NCI-H1417 treated with DMSO at 0.1 percent for 48 hours (cell line): ENCODE data around the gene DNAJB8.

Source experiments
- DNase-seq: peaks from one replicate; lab custom pipeline; 2025; lab: John Stamatoyannopoulos, UW

Gene DNAJB8

DNA sequence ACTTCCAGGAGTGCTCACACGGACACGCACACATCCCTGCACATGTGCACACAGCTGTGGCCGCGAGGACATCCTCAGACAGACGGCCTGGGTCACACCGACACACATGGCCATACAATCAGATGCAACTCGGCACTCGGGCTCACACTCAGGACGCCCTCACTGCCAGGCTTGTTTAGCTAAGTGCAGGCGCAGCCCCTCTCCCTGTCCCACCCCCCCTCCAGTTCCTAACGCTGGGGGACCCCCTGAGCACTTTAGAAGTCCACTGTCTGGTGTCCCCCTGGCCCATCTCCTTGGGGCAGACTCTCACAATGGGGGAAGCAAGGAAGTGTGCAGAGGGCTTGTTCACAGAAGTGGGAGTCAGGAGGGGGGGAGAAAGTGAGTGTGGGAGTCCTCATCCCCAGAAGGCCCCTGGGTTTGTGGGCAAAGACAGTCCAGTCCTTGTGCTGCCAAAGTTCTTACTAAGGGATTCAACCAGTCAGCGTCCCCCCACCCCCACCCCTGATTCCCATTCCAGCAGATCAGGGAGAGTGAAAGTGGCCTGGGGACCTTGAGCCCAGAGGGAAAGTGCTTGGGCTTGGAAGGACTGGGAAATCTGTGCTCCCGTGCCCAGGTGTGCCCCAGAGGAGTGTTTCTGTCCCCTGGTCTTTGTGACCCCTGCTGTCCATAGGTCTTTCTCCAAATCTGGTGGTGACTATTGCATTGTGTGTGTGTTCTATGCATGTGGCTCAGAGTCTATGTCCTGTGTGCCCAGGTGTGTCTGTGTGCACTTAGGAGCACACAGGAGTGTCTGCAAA is 27.1 kb upstream of the DNAJB8 start:
- DNase-seq = no peak

DNA sequence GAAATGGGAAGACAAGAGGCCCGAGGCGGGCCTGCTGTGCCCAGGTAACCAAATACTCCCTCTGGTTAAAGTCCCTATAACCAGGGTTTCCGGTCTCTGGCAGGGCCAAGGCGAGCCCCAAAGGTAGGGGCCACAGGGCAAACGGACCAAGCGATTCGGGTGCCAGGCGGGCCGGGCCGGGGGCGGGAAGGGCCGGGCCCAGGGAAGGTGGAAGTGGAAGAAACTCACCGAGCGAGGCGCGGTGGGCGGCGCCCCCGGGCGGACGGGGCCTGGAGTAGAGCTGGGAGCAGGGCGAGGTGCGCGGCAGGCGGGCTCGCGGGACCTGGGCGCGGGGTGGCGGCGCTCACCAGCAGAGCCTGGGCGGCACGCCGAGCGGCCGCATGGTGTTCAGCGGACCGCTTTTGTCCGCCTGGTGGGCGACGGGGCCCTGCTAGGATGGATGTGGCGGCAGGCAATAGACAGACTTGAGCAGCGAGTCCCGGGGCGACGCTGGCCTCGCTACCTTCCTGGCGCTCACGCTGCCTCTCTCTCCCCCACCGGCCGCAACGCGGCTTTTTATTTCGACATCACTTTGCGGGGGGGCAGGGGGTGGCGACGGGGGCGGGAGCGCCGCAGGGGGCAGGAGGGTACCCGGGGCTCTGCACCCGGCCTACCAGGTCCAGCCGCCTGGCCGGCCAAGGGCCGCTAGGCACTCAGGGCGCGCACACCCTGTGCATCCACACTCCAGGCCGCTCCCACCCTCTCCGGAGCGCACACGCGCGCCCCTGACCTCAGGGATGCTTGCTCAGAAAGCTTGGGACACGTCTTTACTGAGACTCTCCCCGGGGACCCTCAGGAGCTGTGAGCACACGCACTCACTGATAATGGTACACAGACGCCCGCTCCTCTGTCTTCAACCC is 26.2 kb upstream of the DNAJB8 start, which contains the start of gene GATA2:
Gene GATA2 (minus strand): TSS at position 531 of the 899 bp plus-strand sequence. CDS start 6,170 bp downstream, outside the sequence.
- no peak for DNase-seq

DNA sequence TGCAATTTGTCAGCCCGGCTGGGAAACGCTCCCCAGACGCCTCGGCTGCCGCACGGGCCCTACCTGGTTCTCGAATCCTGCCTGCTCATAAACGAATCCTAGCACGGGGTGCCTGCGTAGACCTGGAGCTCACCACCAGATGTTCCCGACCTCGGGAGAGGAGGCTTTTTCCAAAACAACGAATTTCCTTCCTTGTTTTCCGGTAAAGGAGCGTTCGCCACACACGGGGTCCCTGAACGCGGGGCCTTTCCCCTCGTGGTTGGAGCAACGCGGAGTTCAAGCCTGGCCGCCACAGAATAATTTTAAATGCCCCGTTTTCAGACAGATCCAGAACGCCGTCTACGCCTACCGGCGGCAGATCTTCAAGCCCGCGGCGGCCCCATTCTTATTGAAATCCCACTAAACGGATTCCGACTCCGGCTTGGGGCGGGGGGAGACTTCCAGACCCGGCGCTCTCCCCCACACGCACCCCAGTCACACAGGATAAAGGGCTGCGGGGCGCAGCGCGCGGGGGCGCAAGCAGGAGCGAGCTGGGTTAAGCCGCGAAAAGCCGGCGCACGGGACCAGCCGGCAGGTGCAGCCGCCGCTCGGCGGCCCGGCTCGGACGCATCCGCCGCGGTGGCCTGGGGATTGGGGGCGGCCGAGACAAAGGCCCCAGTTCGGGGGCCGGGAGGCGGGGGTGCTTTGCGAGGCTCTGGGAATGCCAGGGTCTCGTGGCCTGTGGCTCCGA is 25.4 kb upstream of the DNAJB8 start:
- no peak for DNase-seq

DNA sequence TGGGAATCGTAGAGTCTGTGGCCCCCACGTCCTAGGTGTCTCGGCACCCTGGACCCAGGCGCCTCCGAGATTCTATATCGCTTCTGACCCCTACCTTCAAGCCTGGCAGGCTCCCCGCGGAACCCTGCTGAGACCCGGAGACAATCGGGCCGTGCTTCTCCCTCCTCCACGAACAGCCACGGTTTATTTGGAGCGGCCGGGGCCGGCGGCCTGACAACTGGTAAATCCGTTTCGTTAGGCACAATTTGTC is 24.9 kb upstream of the DNAJB8 start:
- no peak for DNase-seq

DNA sequence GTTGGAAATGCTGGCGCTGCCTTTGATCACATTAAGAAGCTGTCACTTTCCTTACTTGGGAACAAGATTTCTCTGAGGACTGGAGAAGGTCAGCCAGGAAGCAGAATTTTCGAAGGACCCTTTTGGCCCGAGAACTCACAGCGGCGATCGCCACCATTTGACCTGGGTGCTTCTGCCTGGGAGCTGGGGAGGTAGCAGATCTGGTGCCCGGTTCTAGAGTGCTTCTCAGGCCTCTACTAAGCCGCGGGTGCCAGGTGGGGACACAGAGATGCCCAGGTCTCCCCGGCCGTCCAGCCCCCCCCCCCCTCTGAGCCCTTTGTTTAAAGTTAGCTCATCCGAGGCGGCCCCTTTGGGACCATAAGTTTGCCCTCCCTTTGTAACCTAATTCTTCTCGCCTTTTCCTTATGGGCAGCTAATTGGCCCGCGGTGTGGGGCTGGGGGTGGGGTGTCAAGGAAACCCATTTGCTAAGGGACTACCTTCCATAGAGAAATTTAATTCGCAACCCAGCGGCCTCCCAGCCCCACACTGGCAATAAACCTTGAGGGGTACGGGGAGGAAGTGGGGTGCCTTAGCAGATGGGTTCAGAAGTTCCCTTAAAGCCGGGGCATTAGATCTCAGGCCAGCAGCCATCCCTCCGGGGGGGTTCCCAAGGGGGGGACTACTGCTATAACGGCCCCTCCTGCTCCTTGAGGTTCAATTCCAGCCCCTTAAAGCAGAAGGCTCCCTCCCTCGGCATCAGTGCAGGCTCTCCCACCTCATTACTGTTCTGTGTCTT is 24.4 kb upstream of the DNAJB8 start:
- DNase-seq = no peak

DNA sequence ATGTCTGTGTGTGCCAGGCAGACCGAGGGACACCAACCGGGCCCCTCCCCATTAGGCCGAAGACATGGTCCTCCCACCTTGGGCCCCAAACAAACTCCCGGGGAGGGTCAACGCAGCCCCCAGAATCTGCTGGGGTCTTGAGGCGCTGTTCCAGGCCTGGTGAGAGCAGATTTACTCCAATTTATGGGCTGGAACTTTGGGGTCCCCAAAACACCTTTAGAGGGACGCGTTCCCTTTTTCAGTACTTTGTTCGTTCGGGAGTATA is 23.9 kb upstream of the DNAJB8 start:
- no peak for DNase-seq

DNA sequence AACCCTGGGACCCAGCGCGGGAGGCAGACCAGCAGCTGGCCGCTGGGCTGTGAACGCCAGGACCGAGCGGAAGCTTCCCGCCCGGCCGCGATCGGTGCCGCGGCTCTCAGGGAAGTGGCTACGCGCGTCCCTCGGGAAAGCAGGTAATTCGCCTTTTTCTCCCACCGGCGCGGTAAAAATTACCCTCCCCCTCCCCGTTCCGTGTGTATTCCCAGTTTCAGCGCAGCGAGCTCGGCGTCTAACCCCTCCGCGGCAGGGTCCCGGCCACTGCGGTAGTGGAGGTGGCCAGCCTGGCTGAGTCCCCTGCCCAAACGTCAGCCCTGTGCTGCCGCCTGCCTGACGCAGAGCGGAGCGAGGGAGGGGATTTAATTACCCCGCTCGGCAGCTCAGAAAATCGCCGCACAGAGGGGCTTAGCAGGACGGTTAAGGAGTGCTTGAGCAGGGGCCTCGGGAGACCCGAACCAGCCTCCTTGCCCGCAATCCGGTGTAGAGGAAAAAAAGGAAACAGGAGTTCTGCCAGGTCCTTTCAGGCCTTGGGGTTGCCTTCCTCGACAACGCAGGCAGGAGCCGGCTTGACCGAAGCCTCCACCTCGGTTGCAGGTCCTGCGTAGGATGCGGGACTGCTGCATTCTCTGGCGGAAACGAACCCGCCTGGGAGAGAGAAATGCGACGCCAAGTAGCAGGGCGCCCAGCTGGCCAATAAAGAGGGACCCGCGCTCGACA is 23.4 kb upstream of the DNAJB8 start:
- no peak for DNase-seq

DNA sequence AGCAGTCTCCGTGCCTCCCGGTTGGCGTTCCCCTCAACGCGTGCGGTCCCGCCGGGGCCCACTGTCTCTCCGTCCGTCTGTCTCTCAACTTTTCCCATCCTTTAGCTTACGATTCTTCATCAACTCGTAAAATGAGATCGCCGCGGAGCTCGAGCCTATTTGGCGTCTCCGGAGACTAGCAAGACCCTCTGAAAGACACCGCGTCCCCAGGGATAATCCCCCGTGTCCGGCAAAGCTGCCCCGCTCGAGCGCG is 22.9 kb upstream of the DNAJB8 start:
- DNase-seq = no peak

DNA sequence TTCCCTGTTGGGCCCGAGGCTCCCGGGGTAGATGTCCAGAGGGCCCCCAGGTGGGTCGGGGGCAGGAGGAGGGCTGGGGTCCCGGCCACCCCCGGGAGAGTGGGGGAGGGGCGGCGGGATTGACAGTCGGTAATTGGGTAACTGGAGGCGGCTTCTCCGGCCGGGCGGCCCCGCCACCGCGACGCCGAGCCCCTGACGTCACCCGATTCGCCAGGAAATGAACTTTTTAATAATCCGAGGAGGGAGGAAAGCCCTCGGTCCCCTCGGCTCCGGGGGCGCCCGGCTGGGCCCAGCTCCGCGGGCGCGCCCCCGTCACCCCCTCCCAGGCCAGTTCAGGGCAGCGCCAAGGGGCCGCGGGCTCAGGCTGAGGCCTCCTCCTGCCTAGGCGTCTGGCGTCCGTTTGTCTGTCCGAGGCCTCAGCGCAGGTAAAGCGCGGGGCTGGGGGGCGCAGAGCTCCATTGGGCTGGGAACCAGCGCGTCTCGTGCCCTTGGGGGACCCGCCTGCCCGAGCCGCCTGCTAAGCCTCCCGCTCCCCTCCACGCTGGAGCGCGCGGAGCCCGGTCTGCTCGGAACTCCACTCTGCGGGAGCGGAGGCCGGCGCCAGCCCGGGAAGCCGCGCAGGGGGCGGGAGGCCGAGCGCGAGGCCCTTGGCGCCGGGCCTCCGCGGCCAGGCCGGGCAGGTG is 22.4 kb upstream of the DNAJB8 start:
- no peak for DNase-seq

DNA sequence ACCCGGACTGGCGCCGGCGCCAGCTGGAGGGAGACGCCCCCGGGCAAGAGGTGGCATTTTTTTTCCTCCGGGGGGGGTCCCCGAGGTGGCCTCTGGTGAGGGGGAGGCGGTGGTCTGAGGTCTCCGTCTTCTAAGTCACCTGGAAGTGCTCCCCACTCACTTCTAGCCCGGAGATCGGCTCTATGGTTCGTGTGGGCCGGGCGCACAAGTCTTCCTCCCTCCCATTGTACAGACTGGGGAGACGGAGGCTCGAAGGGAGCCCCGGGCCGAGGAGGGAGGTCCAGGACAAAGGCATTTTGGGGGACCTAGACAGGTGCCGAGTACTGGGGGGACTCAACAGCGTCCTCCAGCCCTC is 21.9 kb upstream of the DNAJB8 start:
- no peak for DNase-seq

DNA sequence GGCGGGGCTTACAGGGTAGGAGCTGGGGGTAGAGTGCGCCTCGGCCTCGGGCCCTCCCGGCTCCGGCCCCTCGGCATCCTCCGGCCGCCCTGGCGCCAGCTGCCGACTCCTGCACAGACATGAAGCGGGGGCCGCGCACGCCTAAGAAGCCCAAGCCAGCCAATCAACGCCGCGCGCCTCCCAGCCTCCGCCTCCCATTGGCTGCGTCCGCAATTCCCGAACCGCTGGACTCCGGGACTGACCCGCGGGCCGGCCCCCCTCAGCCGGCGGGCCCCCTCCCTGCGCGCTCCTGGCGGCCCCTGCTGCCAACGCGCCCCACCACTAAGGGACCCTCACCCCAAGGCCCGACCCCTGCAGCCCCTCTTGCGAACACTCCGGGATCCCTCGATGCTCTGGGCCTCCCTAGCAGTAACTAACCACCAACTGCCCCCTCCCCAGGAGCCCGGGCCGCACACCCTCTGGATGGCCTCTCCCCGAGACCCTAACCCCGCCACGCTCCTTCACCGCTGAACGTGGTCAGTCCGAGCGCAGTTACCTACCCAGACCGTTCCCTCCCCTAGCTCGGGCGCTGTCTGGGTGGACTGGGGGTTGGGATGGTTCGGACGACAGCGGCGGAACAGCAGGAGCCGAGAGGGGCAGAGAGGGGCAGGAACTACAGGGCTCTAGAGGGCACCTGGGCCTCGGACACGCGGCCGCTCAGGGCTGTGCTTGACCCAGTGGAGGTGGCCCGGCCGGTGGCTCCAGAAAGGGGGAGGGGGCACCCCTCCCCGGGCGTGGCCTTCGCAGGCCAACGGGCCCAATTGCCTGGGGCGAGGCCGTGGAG is 21.3 kb upstream of the DNAJB8 start:
- DNase-seq = no peak

DNA sequence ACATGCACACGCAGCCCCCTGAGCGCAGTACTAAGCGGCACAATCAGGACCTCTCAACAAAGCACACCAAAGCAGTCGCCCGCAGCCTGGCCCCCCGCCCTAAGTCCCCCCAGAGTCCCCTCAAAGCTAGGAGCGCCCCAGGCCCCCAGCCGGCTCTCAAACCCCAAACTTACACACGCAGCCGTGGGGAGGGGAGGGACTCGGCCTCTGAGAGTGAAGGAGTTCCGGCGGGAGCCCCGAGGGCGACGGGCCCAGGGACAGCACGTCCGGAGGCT is 20.8 kb upstream of the DNAJB8 start:
- no peak for DNase-seq

DNA sequence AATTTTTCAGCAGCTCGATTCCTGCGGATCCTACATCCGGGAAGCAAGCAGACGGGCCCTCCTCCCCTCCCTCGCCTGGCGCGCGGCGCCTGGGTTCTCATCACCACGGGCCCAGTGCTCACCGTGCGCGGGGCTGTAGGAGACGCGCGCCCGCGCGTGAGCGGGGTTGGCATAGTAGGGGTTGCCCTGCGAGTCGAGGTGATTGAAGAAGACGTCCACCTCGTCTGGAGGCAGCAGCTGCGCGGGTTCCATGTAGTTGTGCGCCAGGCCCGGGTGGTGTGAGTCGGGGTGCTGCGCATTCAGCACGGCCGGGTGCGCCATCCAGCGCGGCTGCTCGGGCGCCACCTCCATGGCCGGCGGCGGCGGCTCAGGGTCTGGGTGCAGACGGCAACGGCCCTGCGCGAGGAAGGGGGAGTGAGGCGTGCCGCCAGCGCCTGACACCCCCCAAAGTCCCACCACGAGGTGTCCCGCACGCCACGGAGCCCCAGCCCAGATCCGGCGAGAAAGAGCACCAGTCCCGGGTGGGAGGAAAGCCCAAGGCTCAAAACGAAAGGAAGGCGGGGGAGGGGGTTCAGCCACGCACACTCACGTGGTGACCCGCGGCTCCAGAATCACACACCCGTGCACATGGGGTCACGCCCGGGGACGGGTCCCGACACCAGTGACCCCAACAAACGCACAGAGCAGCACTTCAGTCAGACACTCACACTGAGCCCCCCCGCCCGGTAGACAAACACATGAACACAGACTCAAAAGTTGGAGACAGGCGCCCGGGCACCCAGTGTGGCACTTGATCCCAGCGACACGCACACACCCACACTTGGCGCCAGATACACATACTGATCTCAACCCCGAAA is 20.2 kb upstream of the DNAJB8 start:
- DNase-seq = no peak

DNA sequence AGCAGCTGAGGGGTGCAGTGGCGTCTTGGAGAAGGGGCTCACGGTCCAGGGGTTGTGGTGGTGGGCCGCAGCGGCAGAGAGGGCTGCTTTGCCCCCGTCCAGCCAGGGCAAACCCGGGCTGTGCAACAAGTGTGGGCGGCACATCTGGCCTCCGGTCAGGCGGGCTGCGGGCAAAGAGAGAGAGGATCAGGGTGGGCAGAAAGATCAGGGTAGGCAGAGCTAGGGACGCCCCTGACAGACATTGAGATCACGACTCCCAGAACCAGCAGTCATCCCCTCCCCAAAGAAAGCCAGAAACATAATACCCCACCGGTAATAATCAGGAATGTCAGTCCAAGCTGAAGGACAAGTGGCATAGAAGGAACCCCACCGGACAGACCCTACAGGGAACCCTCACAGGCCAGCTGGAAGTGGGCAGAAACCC is 19.5 kb upstream of the DNAJB8 start:
- no peak for DNase-seq

DNA sequence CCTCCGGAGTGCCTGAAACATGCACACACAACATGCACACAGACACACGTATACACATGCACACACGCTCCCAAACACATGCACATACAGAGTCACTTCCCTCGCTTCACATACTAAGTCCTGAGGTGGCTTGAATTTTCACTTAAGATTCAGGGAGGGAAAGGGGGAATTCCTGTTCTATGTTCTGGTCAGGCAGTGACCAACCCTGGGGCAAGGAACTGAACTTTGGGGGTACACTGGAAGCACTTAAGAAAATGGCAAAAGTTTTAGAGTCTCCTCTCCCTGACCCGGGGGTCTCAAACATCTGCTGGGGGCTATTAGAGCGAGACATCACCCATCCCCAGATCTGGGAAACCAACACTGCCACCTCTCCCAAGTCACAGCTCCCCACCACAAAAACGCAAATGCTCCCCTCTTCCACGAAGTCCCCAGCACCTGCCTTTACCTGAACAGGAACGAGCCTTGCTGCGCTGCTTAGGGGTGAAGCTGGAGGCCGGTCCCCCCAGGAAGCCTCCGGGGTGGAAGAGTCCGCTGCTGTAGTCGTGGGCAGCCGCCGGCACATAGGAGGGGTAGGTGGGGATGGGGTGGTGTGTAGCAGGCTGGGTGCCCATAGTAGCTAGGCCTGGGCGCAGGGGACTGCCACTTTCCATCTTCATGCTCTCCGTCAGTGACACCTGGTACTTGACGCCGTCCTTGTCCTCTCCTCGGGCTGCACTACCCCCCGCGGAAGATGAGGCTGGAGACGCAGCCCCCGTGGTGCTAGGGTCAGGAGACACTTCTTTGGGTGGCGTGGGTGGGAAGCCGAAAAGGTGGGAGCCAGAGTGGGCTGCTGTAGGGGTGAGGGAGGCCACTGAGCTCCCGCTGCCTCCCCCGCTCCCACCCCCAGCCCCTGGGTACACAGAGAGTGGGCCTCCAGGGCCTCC is 18.9 kb upstream of the DNAJB8 start:
- no peak for DNase-seq

DNA sequence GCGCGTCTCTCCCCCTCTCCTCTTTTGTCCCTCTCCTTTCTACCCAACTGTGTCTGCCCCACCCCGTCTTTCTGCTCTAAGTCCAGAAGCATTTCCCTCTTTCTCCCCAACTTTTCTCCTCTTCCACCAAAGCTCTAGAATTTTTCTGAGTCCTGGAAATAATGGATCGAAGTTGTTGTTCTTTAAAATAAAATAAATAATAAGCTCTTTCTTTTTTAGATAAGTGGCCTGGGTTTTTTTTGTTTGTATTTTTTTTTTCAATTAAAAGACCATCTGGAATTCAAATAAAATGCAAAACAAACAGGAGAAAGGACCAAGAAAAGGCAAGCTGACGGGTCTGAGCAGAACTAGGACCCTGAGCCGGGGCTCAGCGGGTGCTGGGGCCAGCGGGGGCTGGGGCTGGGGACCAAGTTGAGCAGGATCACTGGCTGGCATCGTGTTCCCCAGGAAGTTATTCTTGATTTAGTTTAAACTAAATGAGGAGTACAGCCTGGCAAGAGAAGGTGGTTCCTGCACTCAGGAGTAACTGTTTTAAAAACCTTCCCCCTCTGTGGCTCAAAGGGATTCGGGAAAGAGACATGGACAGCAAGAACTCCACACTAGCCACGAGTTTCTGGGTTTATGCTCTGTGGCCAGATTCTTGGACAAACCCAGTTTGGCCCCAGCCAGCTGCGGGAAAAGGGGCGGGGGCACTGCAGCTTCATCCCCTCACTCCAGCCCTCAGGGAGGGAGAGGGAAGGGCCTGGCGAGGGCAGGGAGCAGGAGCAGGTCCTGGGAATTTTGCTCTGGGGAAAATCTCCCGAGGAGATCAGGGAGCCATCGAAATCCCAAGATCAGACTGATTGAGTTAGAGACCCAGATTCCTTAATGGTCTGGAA is 18.0 kb upstream of the DNAJB8 start:
- no peak for DNase-seq

DNA sequence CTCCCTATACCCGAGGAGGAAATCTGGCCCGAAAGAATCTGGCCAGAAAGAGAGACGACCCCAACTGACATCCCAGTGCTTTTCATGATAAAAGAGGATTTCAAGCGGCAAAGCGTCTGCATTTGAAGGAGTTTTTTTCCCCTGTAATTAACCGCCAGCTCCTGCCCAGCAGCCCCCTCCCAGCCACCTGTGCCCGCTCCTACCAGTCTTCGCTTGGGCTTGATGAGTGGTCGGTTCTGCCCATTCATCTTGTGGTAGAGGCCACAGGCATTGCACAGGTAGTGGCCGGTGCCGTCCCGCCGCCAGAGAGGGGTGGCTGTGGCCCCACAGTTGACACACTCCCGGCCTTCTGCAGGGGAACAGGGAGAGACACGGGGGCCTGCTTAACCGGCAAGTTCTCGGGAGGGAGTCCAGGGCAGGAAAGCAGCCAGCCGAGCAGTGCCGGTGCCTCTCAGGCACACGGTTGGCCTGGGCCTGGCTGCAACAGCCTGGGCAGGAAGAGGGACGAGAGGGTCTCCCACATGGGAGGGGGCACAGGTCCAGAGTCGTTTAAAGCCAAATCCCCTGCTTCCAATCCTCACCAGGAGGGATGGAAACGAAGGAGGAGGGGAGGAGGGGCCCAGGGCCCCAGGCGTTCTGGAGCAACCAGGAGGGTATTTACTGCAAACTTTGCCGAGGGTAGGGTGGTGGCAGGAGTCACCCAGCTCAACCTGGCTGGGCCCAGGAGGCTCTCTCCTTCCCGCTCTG is 17.1 kb upstream of the DNAJB8 start:
- no peak for DNase-seq
